ENCODE data around the gene IL27RA. TPM values are rescaled to one million over a fixed set of nuclear protein-coding genes. Genes with fewer than 3 reads are reported as not detected.

The IL27RA gene
- total and polyA plus RNA-seq, 2 of the 4 experiments (the other 2 are of a cell fraction): 2.9 to 5.1 TPM

DNA sequence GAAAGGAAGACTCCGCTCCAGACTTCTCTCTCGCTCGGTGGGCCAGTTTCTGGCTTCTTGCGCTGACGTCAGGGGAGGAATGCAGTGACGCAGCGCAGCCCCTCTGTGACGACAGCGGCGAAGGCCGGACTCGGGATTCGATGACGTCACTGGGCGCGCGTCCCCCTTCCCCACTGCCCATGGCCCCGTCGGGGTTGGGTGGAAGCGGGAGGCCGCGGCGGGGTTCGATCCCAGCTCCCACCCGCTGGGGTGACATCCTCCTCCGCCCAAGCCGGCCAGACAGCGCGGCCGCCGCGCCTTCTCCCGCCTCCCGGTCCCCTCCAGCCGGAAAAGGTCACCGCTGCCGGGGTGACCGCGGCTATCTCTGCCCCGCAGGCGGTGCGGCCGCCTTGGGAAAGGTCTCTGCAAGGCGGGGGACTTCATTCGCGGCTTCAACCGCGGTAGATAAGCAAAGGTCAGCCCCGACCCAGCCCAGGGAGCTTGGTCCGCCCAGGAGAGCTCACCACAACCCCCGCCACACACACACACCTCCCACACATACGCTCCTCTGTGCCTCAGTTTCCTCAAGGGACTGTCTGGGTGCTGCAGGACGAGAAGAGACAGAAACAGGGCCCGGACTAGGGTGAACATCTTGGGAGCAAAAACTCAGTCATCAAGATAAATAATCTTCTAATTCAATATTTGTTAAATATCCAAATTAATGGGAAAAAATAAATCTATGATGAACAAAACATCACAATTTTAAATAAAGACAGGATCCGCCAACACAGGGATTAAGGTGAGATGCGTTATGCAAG, 24.6 kb upstream of the IL27RA start:
- DNase-seq (no peak), ATAC-seq (ENCODE audit: low read depth) (peak; percentile 40)
- peak overlapping the region; percentile 54; the same call in 1 of the 2 replicates for H3K18ac ChIP-seq (ENCODE audit: low read depth, low read length)
- BruUV-seq (replicated peaks): no TSS peak
- peaks cover 0 to 21% of the 10 kb centered on the region in 2 experiments; a peak in 3 of 4 replicates for H3K79me1 ChIP-seq (ENCODE audit: low read depth in 1 of 2, low read length in 2 of 2)
- H2BK20ac ChIP-seq (ENCODE audit: low read depth, low read length): peak overlapping the region; percentile 34; the same call in 1 of the 2 replicates
- in situ Hi-C loops (cut with MboI; ENCODE audit: low sequenced_read_pairs) (no loop called here), dilution Hi-C loops (cut with HindIII; ENCODE audit: low sequenced_read_pairs, unreplicated experiment) (no loop called here), intact Hi-C loops (cut with micrococcal nuclease) (no loop called here)
- peaks cover 5% of the 10 kb centered on the region; the same call in 1 of the 2 replicates for H3K9me1 ChIP-seq (ENCODE audit: insufficient read depth, low read length)
- H3K9me3 ChIP-seq (ENCODE audit: control insufficient read depth, insufficient read depth, low read length): no peaks in the 10 kb centered on the region
- peak overlapping the region; percentile 81 for H2BK5ac ChIP-seq (ENCODE audit: low read depth, low read length, poor library complexity, severe bottlenecking)
- peak overlapping the region; percentile 62 to 97 for H4K8ac ChIP-seq (ENCODE audit: low read depth in 2 of 2, low read length in 2 of 2)
- peak overlapping the region; percentile 54 for H3K4me3 ChIP-seq (ENCODE audit: insufficient read depth, low read depth, low read length)
- ChIA-PET CTCF (no interaction called here), POLR2A (ENCODE audit: unreplicated experiment) (interaction anchor here (0.7 kb wide), 1 partner anchor 12 kb away, joined by 4 read pairs; no protein-coding TSS in a partner anchor)
- peak overlapping the region; percentile 83 for H3K23ac ChIP-seq (ENCODE audit: low read depth, low read length)
- H2AFZ ChIP-seq (replicated peaks; ENCODE audit: low read length, poor library complexity): peak overlapping the region; percentile 98
- 0% methylated on average over 4 of the region's 56 CpGs; no CpG with 5 or more reads in 1 of the 2 experiments for WGBS, 2 experiments (ENCODE audit: extremely low coverage in 2 of 2, insufficient read length in 1 of 2)
- H3K14ac ChIP-seq (replicated peaks; ENCODE audit: low read depth, low read length): peak overlapping the region; percentile 84
- H2AK9ac ChIP-seq (replicated peaks; ENCODE audit: low read depth, low read length, poor library complexity): peak overlapping the region; percentile 95
- 0 out of 2 replicates have a peak overlapping the region, but pooled peaks have one; percentile 54 for H3K56ac ChIP-seq (ENCODE audit: extremely low read depth, insufficient read depth, low read length)
- peak overlapping the region; percentile 51 for H3K9ac ChIP-seq (ENCODE audit: low read depth, low read length)
- peak overlapping the region; percentile 61; the same call in 1 of the 3 replicates for H2BK15ac ChIP-seq (ENCODE audit: low read depth, low read length)
- no peaks in the 10 kb centered on the region for H3K36me3 ChIP-seq (ENCODE audit: control insufficient read depth, insufficient read depth, low read length)
- H3K4me2 ChIP-seq (ENCODE audit: low read depth, low read length): peak overlapping the region; percentile 49
- peak overlapping the region; percentile 78 for H4K91ac ChIP-seq (ENCODE audit: insufficient read depth, low read depth, low read length)
- TF ChIP-seq, protein P1, sequence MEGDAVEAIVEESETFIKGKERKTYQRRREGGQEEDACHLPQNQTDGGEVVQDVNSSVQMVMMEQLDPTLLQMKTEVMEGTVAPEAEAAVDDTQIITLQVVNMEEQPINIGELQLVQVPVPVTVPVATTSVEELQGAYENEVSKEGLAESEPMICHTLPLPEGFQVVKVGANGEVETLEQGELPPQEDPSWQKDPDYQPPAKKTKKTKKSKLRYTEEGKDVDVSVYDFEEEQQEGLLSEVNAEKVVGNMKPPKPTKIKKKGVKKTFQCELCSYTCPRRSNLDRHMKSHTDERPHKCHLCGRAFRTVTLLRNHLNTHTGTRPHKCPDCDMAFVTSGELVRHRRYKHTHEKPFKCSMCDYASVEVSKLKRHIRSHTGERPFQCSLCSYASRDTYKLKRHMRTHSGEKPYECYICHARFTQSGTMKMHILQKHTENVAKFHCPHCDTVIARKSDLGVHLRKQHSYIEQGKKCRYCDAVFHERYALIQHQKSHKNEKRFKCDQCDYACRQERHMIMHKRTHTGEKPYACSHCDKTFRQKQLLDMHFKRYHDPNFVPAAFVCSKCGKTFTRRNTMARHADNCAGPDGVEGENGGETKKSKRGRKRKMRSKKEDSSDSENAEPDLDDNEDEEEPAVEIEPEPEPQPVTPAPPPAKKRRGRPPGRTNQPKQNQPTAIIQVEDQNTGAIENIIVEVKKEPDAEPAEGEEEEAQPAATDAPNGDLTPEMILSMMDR (conservative IDR thresholded peaks at IDR 0.05; ENCODE audit: low read depth, low read length): no peak
- TF ChIP-seq MAZ (IDR thresholded peaks at IDR 0.05; ENCODE audit: borderline replicate concordance, low read depth, low read length) (peak; percentile 70), MXI1 (IDR thresholded peaks at IDR 0.05; ENCODE audit: borderline replicate concordance, low read depth, low read length) (0 out of 2 replicates have a peak, but pooled peaks have one; percentile 14), BHLHE40 (IDR thresholded peaks at IDR 0.05; ENCODE audit: low read depth, low read length) (0 out of 2 replicates have a peak, but pooled peaks have one; percentile 41), POLR2A (IDR thresholded peaks at IDR 0.05; ENCODE audit: low read depth, low read length) (peak; percentile 73), RFX5 (IDR thresholded peaks at IDR 0.05; ENCODE audit: low read depth, low read length) (no peak), RCOR1 (IDR thresholded peaks at IDR 0.05; ENCODE audit: insufficient replicate concordance, low read length) (peak; percentile 82)
- H2BK120ac ChIP-seq (ENCODE audit: low read depth, low read length): peak overlapping the region; percentile 75
- peak overlapping the region; percentile 51 for H4K5ac ChIP-seq (ENCODE audit: low read depth, low read length)
- no peaks in the 10 kb centered on the region for H3K27me3 ChIP-seq (ENCODE audit: control insufficient read depth, insufficient read depth, low read length)
- H2AK5ac ChIP-seq (ENCODE audit: low read depth, low read length): peak overlapping the region; percentile 91
- H3K27ac ChIP-seq (ENCODE audit: insufficient read depth, low read length): peak overlapping the region; percentile 74
- peaks cover 4% of the 10 kb centered on the region; the same call in 1 of the 2 replicates for H3K4me1 ChIP-seq (ENCODE audit: control insufficient read depth, insufficient read depth, low read length)
- H3K4ac ChIP-seq (ENCODE audit: low read depth, low read length): peak overlapping the region; percentile 90
- H4K20me1 ChIP-seq (ENCODE audit: insufficient read depth, low read length): peaks cover 9% of the 10 kb centered on the region

All from IMR-90 (cell line).